ENCODE data around the gene WDR86.

Gene WDR86

DNA sequence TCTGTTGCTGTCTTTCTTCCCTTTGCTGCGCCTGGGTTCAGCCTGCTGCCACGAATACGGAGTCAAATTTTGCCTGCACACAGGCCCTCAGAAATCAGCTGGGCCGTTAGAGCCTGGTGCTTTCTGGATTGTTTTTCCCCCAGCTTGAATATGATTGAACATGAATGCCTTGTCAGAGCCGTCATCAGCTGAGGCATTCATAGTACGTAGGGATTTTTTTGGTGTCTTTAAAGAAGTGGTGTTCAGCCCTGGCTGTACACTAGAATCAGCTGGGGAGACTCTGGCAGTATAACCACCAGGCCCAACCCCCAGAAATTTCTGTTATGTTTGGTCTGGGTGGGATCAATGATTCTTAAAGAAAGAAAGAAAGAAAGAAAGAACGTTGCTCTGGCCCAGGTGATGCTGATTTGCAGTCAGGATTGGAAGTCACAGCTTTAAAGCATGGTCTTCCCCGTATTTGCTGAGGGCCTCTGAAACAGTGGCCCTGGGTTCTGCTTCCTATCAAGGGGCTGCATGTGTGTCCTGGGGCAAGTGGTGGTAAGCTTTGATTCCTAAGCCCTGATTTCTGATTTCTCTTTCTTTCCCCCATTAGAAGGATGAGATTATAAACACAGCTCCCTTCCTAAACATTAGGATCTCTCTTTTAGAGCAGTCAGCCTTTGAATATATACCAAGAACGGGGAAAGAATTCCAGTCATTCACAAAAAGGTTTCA lies 43.5 kb downstream of the WDR86 start:
- Histone ChIP-seq H3K4me3 (ENCODE audit: low read depth, low read length, poor library complexity, severe bottlenecking) (no peak overlapping the region), H3K27ac (ENCODE audit: low read depth, low read length, poor library complexity, severe bottlenecking) (no peak overlapping the region), H3K27me3 (ENCODE audit: insufficient read depth, low read length) (no peaks in the 10 kb centered on the region), H3K4me2 (ENCODE audit: low read length) (no peak overlapping the region), H3K9ac (ENCODE audit: low read length) (no peak overlapping the region), H2AFZ (ENCODE audit: low read length) (no peak overlapping the region), H4K20me1 (ENCODE audit: insufficient read depth, low read length) (no peaks in the 10 kb centered on the region), H3F3A (ENCODE audit: insufficient read depth, low read length) (no peaks in the 10 kb centered on the region), H3K9me3 (ENCODE audit: low read length) (no peaks in the 10 kb centered on the region), H3K4me1 (ENCODE audit: insufficient read depth, low read length, severe bottlenecking) (peaks cover 4% of the 10 kb centered on the region), H3K9me2 (ENCODE audit: low read depth, low read length) (no peaks in the 10 kb centered on the region), H3K36me3 (ENCODE audit: insufficient read depth, low read length) (peaks cover 27% of the 10 kb centered on the region), H3K79me2 (ENCODE audit: insufficient read depth, low read length) (no peaks in the 10 kb centered on the region)
- no peak for TF ChIP-seq EZH2 (IDR thresholded peaks at IDR 0.05; ENCODE audit: borderline replicate concordance, low read length)
- no peak for TF ChIP-seq CTCF (IDR thresholded peaks at IDR 0.05; ENCODE audit: low read length)

DNA sequence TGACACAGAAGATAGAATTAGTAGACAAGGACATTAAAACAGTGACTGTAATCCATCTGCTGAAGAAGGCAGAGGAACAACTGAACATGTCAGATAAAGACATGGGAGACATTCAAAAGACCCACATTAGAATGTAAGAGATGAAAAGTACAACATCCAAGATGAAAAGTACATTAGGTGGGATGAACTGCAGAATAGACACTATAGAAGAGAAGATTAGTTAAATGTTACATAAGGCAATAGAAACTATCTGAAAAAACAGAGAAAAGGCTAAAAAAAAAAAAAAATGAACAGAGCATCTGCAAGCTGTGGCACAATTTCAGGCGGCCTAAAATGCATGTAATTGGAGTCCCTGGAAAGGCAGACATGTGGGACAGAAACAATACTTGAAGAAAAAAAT lies 46.7 kb downstream of the WDR86 start:
- Histone ChIP-seq H2AFZ (ENCODE audit: low read length) (no peak overlapping the region), H4K20me1 (ENCODE audit: insufficient read depth, low read length) (no peaks in the 10 kb centered on the region), H3K9me2 (ENCODE audit: low read depth, low read length) (no peaks in the 10 kb centered on the region), H3K4me2 (ENCODE audit: low read length) (no peak overlapping the region), H3K27ac (ENCODE audit: low read depth, low read length, poor library complexity, severe bottlenecking) (no peak overlapping the region), H3K9me3 (ENCODE audit: low read length) (no peaks in the 10 kb centered on the region), H3K4me1 (ENCODE audit: insufficient read depth, low read length, severe bottlenecking) (peaks cover under 1% of the 10 kb centered on the region), H3K79me2 (ENCODE audit: insufficient read depth, low read length) (no peaks in the 10 kb centered on the region), H3F3A (ENCODE audit: insufficient read depth, low read length) (no peaks in the 10 kb centered on the region), H3K9ac (ENCODE audit: low read length) (no peak overlapping the region), H3K27me3 (ENCODE audit: insufficient read depth, low read length) (no peaks in the 10 kb centered on the region), H3K36me3 (ENCODE audit: insufficient read depth, low read length) (peaks cover 39% of the 10 kb centered on the region), H3K4me3 (ENCODE audit: low read depth, low read length, poor library complexity, severe bottlenecking) (no peak overlapping the region)
- TF ChIP-seq EZH2 (IDR thresholded peaks at IDR 0.05; ENCODE audit: borderline replicate concordance, low read length) (no peak), CTCF (IDR thresholded peaks at IDR 0.05; ENCODE audit: low read length) (no peak)

GRCh38 chr7:151361193-151361959 lies 48.5 kb downstream of the WDR86 start:
- no peak overlapping the region for H3K4me3 ChIP-seq (ENCODE audit: low read depth, low read length, poor library complexity, severe bottlenecking)
- no peaks in the 10 kb centered on the region for H3K9me3 ChIP-seq (ENCODE audit: low read length)
- no peaks in the 10 kb centered on the region for H3K9me2 ChIP-seq (ENCODE audit: low read depth, low read length)
- H3K4me2 ChIP-seq (ENCODE audit: low read length) = no peak overlapping the region
- H3K27ac ChIP-seq (ENCODE audit: low read depth, low read length, poor library complexity, severe bottlenecking) = no peak overlapping the region
- no peaks in the 10 kb centered on the region for H3F3A ChIP-seq (ENCODE audit: insufficient read depth, low read length)
- H4K20me1 ChIP-seq (ENCODE audit: insufficient read depth, low read length) = no peaks in the 10 kb centered on the region
- no peaks in the 10 kb centered on the region for H3K4me1 ChIP-seq (ENCODE audit: insufficient read depth, low read length, severe bottlenecking)
- H3K9ac ChIP-seq (ENCODE audit: low read length) = no peak overlapping the region
- H3K36me3 ChIP-seq (ENCODE audit: insufficient read depth, low read length) = peaks cover 52% of the 10 kb centered on the region
- no peaks in the 10 kb centered on the region for H3K79me2 ChIP-seq (ENCODE audit: insufficient read depth, low read length)
- TF ChIP-seq EZH2 (IDR thresholded peaks at IDR 0.05; ENCODE audit: borderline replicate concordance, low read length) (no peak), CTCF (IDR thresholded peaks at IDR 0.05; ENCODE audit: low read length) (no peak)
- no peak overlapping the region for H2AFZ ChIP-seq (ENCODE audit: low read length)
- H3K27me3 ChIP-seq (ENCODE audit: insufficient read depth, low read length) = no peaks in the 10 kb centered on the region
